Pericardium fibroblast (primary cell): ENCODE data around the gene KCNC4. TPM values are rescaled to one million over a fixed set of nuclear protein-coding genes. Genes with fewer than 3 reads are reported as not detected.

ENCODE experiments used
- total RNA-seq: library from RNA; depleted of rRNA; stranded (reverse); fragments of >200 nt; gene quantifications from 2 replicates; pipeline ENCODE4 v1.2.3, GENCODE V29; 2015

Gene KCNC4
- total RNA-seq, result 2.3 TPM in 2 replicates

GRCh38 chr1:110209715-110210603 lies at the start of gene KCNC4:
KCNC4 (plus strand) TSS chr1:110210314; CDS start chr1:110211500, 1,186 bp downstream.

Other genes starting within 250 kb of the KCNC4 start
- 31.7 and 39.0 TPM in 2 replicates for gene AHCYL1, start 225.5 kb upstream of the KCNC4 start, total RNA-seq
- gene STRIP1, start 175.7 kb upstream of the KCNC4 start, total RNA-seq, result 27.7 and 28.0 TPM in 2 replicates
- gene ALX3, start 139.6 kb upstream of the KCNC4 start, total RNA-seq, result not detected in 2 replicates
- gene UBL4B, start 97.9 kb upstream of the KCNC4 start, total RNA-seq, result 0.51 TPM in 1 of 2 replicates, not detected in the other
- gene SLC6A17, start 59.8 kb upstream of the KCNC4 start, total RNA-seq, result 0.26 TPM in 1 of 2 replicates, not detected in the other
- 9.2 and 11.8 TPM in 2 replicates for gene RBM15, start 129.1 kb downstream of the KCNC4 start, total RNA-seq
- 10.7 and 11.6 TPM in 2 replicates for gene SLC16A4, start 180.7 kb downstream of the KCNC4 start, total RNA-seq
- gene LAMTOR5, start 197.4 kb downstream of the KCNC4 start, total RNA-seq, result 131 and 138 TPM in 2 replicates
- not detected in 2 replicates for gene PROK1, start 240.8 kb downstream of the KCNC4 start, total RNA-seq